GM12878 (cell line): ENCODE data around the gene ANGPTL4. TPM values are rescaled to one million over a fixed set of nuclear protein-coding genes. Genes with fewer than 3 reads are reported as not detected.

Experiments used
- ATAC-seq: fragments of 200-7000 bp; cut with Tn5 transposase; 3 replicates; pipeline ENCODE4 v1.9.1; 2020; ENCODE audit warnings: mild to moderate bottlenecking, moderate library complexity
- BruUV-seq: library from RNA; stranded (reverse); fragments of 400-500 nt; replicated peaks from 2 replicates; lab custom pipeline; 2021; lab: Mats Ljungman, UMichigan
- CTCF ChIA-PET: fragments of 300-600 bp; sonication (Branson Sonifier 250); formaldehyde crosslinking; extraction: SDS; loops from one replicate; lab custom pipeline; 2021; ENCODE audit warnings: inconsistent platforms; lab: Yijun Ruan, JAX
- POLR2A ChIA-PET: fragments of 350-600 bp; formaldehyde crosslinking; extraction: SDS; loops from one replicate; lab custom pipeline; 2021; ENCODE audit warnings: inconsistent platforms; lab: Charles Lee
- RAD21 ChIA-PET: fragments of 300-600 bp; sonication (Branson Sonifier 250); formaldehyde crosslinking; loops from one replicate; lab custom pipeline; 2023; ENCODE audit warnings: antibody characterized with exemption; ENCODE audit not compliant: unreplicated experiment; lab: Charles Lee
- SMC1A ChIA-PET: fragments of 300-600 bp; sonication (Branson Sonifier 250); formaldehyde crosslinking; loops from one replicate; lab custom pipeline; 2023; ENCODE audit not compliant: unreplicated experiment, uncharacterized antibody; lab: Charles Lee
- DNase-seq: peaks from one replicate; pipeline ENCODE4 v3.0.0-alpha.2; 2011; ENCODE audit warnings: low read depth, low spot score
- FAIRE-seq: peaks from 3 replicates; lab custom pipeline; 2011; peaks lifted over from hg19 to GRCh38; lab: Jason Lieb, UNC
- H2AFZ ChIP-seq: 2 replicates; pipeline ENCODE4 v1.6.0; 2011; ENCODE audit warnings: low read depth, low read length, control low read depth; ENCODE audit not compliant: control insufficient read depth
- H3K27ac ChIP-seq: 2 replicates; pipeline ENCODE4 v1.5.1; 2011; ENCODE audit warnings: control low read depth; ENCODE audit not compliant: control insufficient read depth, insufficient read depth
- H3K27me3 ChIP-seq, 2 experiments: replicated peaks in 1 of 2; 2 replicates each; pipeline versions ENCODE4 v1.6.0 to v1.6.1; 2011; ENCODE audit warnings: low read length in 1 of 2; ENCODE audit not compliant: control insufficient read depth in 2 of 2, insufficient read depth in 2 of 2
- H3K36me3 ChIP-seq, 2 experiments: 2 replicates each; pipeline ENCODE4 v1.5.1; 2011; ENCODE audit warnings: low read length in 1 of 2; ENCODE audit not compliant: control insufficient read depth in 2 of 2, insufficient read depth in 2 of 2
- H3K4me1 ChIP-seq: 2 replicates; pipeline ENCODE4 v1.6.1; 2011; ENCODE audit warnings: mild to moderate bottlenecking, low read length, moderate library complexity, mixed read lengths; ENCODE audit not compliant: control insufficient read depth, insufficient read depth
- H3K4me2 ChIP-seq: 2 replicates; pipeline ENCODE4 v1.6.0; 2011; ENCODE audit warnings: control low read depth; ENCODE audit not compliant: control insufficient read depth, insufficient read depth
- H3K4me3 ChIP-seq: fragments of 200-600 bp; sonication (generic); 2 replicates; pipeline ENCODE4 v1.5.1; 2016
- H3K79me2 ChIP-seq: 2 replicates; pipeline ENCODE4 v1.6.0; 2011; ENCODE audit warnings: low read length; ENCODE audit not compliant: control insufficient read depth, insufficient read depth
- H3K9ac ChIP-seq: 2 replicates; pipeline ENCODE4 v1.8.0; 2011; ENCODE audit warnings: low read length, control low read depth, mixed read lengths; ENCODE audit not compliant: control insufficient read depth, insufficient read depth
- H3K9me3 ChIP-seq: replicated peaks from 3 replicates; pipeline ENCODE4 v1.5.1; 2011; ENCODE audit warnings: mild to moderate bottlenecking, low read length; ENCODE audit not compliant: control insufficient read depth, insufficient read depth
- H4K20me1 ChIP-seq: 2 replicates; pipeline ENCODE4 v1.6.0; 2011; ENCODE audit not compliant: control insufficient read depth, insufficient read depth
- DPF2 ChIP-seq: fragments of 450-650 bp; IDR thresholded peaks from 2 replicates; pipeline ENCODE4 v1.6.1; 2017; ENCODE audit warnings: mild to moderate bottlenecking
- HDAC6 ChIP-seq: fragments of 200-600 bp; sonication (generic); IDR thresholded peaks from one replicate; pipeline ENCODE4 v1.8.0; 2017; ENCODE audit warnings: antibody characterized with exemption; ENCODE audit not compliant: unreplicated experiment
- IKZF1 ChIP-seq: fragments of 450-650 bp; conservative IDR thresholded peaks from 2 replicates; pipeline ENCODE4 v1.6.1; 2017; ENCODE audit warnings: antibody characterized with exemption, mild to moderate bottlenecking
- JUNB ChIP-seq: IDR thresholded peaks from 2 replicates; pipeline ENCODE4 v1.6.1; 2016; ENCODE audit warnings: antibody characterized with exemption, mild to moderate bottlenecking
- NFXL1 ChIP-seq: fragments of 450-650 bp; IDR thresholded peaks from 2 replicates; pipeline ENCODE4 v1.6.1; 2017; ENCODE audit warnings: antibody characterized with exemption, mild to moderate bottlenecking, borderline replicate concordance
- POLR2AphosphoS5 ChIP-seq: IDR thresholded peaks from 2 replicates; pipeline ENCODE4 v1.6.1; 2011; ENCODE audit warnings: mild to moderate bottlenecking, low read length, inconsistent platforms
- POU2F2 ChIP-seq: IDR thresholded peaks from 3 replicates; pipeline ENCODE4 v1.6.1; 2011; ENCODE audit warnings: low read depth, mild to moderate bottlenecking, low read length, borderline replicate concordance
- SPI1 ChIP-seq: IDR thresholded peaks from 2 replicates; pipeline ENCODE4 v1.6.1; 2011; ENCODE audit warnings: low read depth, mild to moderate bottlenecking, low read length, moderate library complexity, borderline replicate concordance; ENCODE audit not compliant: insufficient read depth
- STAT3 ChIP-seq: IDR thresholded peaks from 2 replicates; pipeline ENCODE4 v1.6.1; 2011; ENCODE audit warnings: low read depth, low read length, improper control_type of control experiment
- ZNF592 ChIP-seq: fragments of 450-650 bp; IDR thresholded peaks from 2 replicates; pipeline ENCODE4 v1.6.1; 2017; ENCODE audit warnings: mild to moderate bottlenecking, moderate library complexity
- ZNF622 ChIP-seq: fragments of 450-650 bp; IDR thresholded peaks from 2 replicates; pipeline ENCODE4 v1.6.1; 2017; ENCODE audit warnings: mild to moderate bottlenecking, inconsistent platforms
- WGBS: methylation state at CpG from one replicate; pipeline ENCODE4 v1.1.6; 2016; ENCODE audit warnings: low lambda C conversion rate; ENCODE audit not compliant: insufficient replicate concordance, insufficient coverage; ENCODE audit errors: missing lambda C conversion rate; 5-methylcytosine and 5-hydroxymethylcytosine counted together
- in situ Hi-C: fragments of 300-500 bp; cut with MboI; formaldehyde crosslinking; loops from 9 replicates; pipeline ENCODE4 v1.14.3; 2018; ENCODE audit warnings: mixed read lengths
- intact Hi-C: fragments of 100-400 bp; cut with micrococcal nuclease; formaldehyde crosslinking; loops from one replicate; pipeline ENCODE4 v1.14.2; 2022; ENCODE audit not compliant: unreplicated experiment
- polyA plus RNA-seq, 11 experiments: library from polyadenylated mRNA; depleted of rRNA in 4 of 11; unstranded in 6 of 11; stranded (reverse) in 5 of 11; fragments of >200 nt; fragmentation: Nextera tagmentation in 4 of 11; fragmentation: Illumina TruSeq in 1 of 11; extraction: Ambion mirVana in 4 of 11; extraction: Trizol in 1 of 11; gene quantifications; 1 replicate in 1 of 11; 2 replicates in 10 of 11; pipeline versions ENCODE4 v1.2.1 to v1.2.3, GENCODE V29; 2011 to 2016; ENCODE audit warnings: inconsistent platforms in 2 of 11, missing spikeins in 2 of 11, low read depth in 1 of 11
- total RNA-seq, 4 experiments: library from RNA; depleted of rRNA in 3 of 4; stranded (reverse); fragments of >200 nt in 3 of 4; fragmentation: Illumina TruSeq in 1 of 4; extraction: Trizol in 1 of 4; gene quantifications; 2 replicates each; pipeline versions ENCODE4 v1.2.1 to v1.2.3, GENCODE V29; 2013 to 2021
- TF ChIP-seq, protein P1 (sequence below): IDR thresholded peaks from 2 replicates; pipeline ENCODE4 v1.6.1; 2012; ENCODE audit warnings: low read length, inconsistent platforms
- TF ChIP-seq, protein P2 (sequence below): fragments of 450-650 bp; IDR thresholded peaks from 2 replicates; pipeline ENCODE4 v1.6.1; 2018; ENCODE audit warnings: mild to moderate bottlenecking, low read depth, moderate library complexity; ENCODE audit not compliant: partially characterized antibody

ANGPTL4 gene
- total and polyA plus RNA-seq, 10 of the 15 experiments (the other 5 are each of a cell fraction or from before 2014, with no cell fraction given), result 0.45 TPM; not detected in 9

DNA sequence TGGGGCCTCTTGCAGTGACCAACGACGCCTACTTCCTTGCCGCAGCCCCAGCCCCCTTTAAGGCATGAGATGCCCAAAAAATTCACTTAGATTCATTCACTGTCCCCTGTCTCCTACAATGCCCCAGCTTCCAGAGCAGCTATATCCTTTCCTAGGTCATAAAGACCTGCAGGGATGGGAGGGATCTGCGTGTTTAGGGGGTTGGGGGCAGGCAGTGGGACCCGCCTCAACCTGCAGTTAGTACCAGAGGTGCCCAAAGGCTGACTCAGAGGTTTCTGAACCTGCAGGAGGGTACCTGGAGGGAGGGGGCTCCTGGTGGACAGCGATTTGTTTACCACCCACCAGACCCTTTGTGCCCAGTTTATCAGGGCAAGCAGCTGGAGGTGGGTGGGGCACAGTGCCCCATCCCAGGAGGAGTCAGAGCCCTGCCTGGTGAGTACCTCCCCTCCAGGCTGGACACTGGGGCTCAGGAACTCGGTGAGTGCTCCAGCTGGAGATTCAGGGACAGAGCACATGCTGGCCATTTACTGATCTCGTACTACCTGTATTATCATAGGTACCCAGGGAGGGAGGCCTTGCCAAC lies 32.6 kb upstream of the ANGPTL4 start:
- no TSS peak for BruUV-seq
- ATAC-seq (no peak), DNase-seq (no peak), FAIRE-seq (no peak)
- 38% methylated on average over 8 of the region's 8 CpGs for WGBS
- Histone ChIP-seq H3K36me3 (no peaks in the 10 kb centered on the region), H3K9me3 (no peaks in the 10 kb centered on the region), H3K9ac (no peak overlapping the region), H2AFZ (no peak overlapping the region), H4K20me1 (no peaks in the 10 kb centered on the region), H3K79me2 (no peaks in the 10 kb centered on the region), H3K4me3 (no peak overlapping the region), H3K4me2 (no peak overlapping the region), H3K27ac (no peak overlapping the region), H3K27me3 (peaks cover 2 to 5% of the 10 kb centered on the region in 2 experiments; a peak in 3 of 4 replicates), H3K4me1 (peaks cover 2% of the 10 kb centered on the region; the same call in 1 of the 2 replicates)
- CTCF ChIA-PET, result interaction anchor here (1.0 kb wide), 1 partner anchor 23 kb away, joined by 3 read pairs; no protein-coding TSS in a partner anchor
- intact Hi-C loops (no loop called here), in situ Hi-C loops (no loop called here)
- POLR2A ChIA-PET, result interaction anchor here (0.6 kb wide), 1 partner anchor 94 kb away, joined by 5 read pairs; no protein-coding TSS in a partner anchor
- RAD21 ChIA-PET, result interaction anchor here (0.7 kb wide), 1 partner anchor 64 kb away, joined by 4 read pairs; no protein-coding TSS in a partner anchor
- SMC1A ChIA-PET, result interaction anchor here (0.5 kb wide), 1 partner anchor 145 kb away, joined by 3 read pairs; no protein-coding TSS in a partner anchor
- TF ChIP-seq STAT3, result no peak
- TF ChIP-seq IKZF1, result no peak
- TF ChIP-seq DPF2, result no peak
- no peak for TF ChIP-seq ZNF622
- no peak for TF ChIP-seq POLR2AphosphoS5
- TF ChIP-seq, protein P1, sequence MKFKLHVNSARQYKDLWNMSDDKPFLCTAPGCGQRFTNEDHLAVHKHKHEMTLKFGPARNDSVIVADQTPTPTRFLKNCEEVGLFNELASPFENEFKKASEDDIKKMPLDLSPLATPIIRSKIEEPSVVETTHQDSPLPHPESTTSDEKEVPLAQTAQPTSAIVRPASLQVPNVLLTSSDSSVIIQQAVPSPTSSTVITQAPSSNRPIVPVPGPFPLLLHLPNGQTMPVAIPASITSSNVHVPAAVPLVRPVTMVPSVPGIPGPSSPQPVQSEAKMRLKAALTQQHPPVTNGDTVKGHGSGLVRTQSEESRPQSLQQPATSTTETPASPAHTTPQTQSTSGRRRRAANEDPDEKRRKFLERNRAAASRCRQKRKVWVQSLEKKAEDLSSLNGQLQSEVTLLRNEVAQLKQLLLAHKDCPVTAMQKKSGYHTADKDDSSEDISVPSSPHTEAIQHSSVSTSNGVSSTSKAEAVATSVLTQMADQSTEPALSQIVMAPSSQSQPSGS, result no peak
- TF ChIP-seq POU2F2, result no peak
- no peak for TF ChIP-seq NFXL1
- TF ChIP-seq ZNF592, result no peak
- TF ChIP-seq, protein P2, sequence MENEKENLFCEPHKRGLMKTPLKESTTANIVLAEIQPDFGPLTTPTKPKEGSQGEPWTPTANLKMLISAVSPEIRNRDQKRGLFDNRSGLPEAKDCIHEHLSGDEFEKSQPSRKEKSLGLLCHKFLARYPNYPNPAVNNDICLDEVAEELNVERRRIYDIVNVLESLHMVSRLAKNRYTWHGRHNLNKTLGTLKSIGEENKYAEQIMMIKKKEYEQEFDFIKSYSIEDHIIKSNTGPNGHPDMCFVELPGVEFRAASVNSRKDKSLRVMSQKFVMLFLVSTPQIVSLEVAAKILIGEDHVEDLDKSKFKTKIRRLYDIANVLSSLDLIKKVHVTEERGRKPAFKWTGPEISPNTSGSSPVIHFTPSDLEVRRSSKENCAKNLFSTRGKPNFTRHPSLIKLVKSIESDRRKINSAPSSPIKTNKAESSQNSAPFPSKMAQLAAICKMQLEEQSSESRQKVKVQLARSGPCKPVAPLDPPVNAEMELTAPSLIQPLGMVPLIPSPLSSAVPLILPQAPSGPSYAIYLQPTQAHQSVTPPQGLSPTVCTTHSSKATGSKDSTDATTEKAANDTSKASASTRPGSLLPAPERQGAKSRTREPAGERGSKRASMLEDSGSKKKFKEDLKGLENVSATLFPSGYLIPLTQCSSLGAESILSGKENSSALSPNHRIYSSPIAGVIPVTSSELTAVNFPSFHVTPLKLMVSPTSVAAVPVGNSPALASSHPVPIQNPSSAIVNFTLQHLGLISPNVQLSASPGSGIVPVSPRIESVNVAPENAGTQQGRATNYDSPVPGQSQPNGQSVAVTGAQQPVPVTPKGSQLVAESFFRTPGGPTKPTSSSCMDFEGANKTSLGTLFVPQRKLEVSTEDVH, result no peak
- no peak for TF ChIP-seq SPI1
- no peak for TF ChIP-seq JUNB
- TF ChIP-seq HDAC6, result no peak
